A673 (cell line): Measurements from ENCODE around the gene MRPL12. TPM values are rescaled to one million over a fixed set of nuclear protein-coding genes. Genes with fewer than 3 reads are reported as not detected.

Experiments used
- BruUV-seq: library from RNA; stranded (reverse); fragments of 400-500 nt; replicated peaks from 2 replicates; lab custom pipeline; 2021; lab: Mats Ljungman, UMichigan
- CTCF ChIA-PET: fragments of 300-600 bp; sonication (Branson Sonifier 250); formaldehyde crosslinking; loops from one replicate; lab custom pipeline; 2022; ENCODE audit warnings: antibody characterized with exemption; lab: Charles Lee
- POLR2A ChIA-PET: fragments of 300-600 bp; sonication (Branson Sonifier 250); formaldehyde crosslinking; loops from one replicate; lab custom pipeline; 2022; ENCODE audit warnings: antibody characterized with exemption; ENCODE audit not compliant: low non-redundant PET; lab: Charles Lee
- DNase-seq: peaks from one replicate; pipeline ENCODE4 v3.0.0-alpha.2; 2015; ENCODE audit warnings: low spot score
- H3K27ac ChIP-seq: fragments of 200-600 bp; sonication (generic); 2 replicates; pipeline ENCODE4 v1.5.1; 2016; ENCODE audit warnings: mixed run types, low read depth, mild to moderate bottlenecking, mixed read lengths, antibody characterized with exemption, low read length; ENCODE audit not compliant: poor library complexity, severe bottlenecking
- H3K27me3 ChIP-seq: fragments of 200-600 bp; sonication (generic); replicated peaks from 2 replicates; pipeline ENCODE4 v1.6.1; 2017; ENCODE audit warnings: mixed run types, low read depth, mild to moderate bottlenecking, mixed read lengths, antibody characterized with exemption, low read length; ENCODE audit not compliant: insufficient read depth, poor library complexity
- H3K36me3 ChIP-seq: fragments of 200-600 bp; sonication (generic); 2 replicates; pipeline ENCODE4 v1.6.1; 2016; ENCODE audit warnings: mixed run types, mild to moderate bottlenecking, mixed read lengths, antibody characterized with exemption, low read length; ENCODE audit not compliant: insufficient read depth, poor library complexity, severe bottlenecking
- H3K4me1 ChIP-seq: fragments of 200-600 bp; sonication (generic); 2 replicates; pipeline ENCODE4 v1.6.1; 2017; ENCODE audit warnings: mixed run types, mild to moderate bottlenecking, mixed read lengths, antibody characterized with exemption, low read length; ENCODE audit not compliant: insufficient read depth, poor library complexity, severe bottlenecking
- H3K4me3 ChIP-seq: fragments of 200-600 bp; sonication (generic); 2 replicates; pipeline ENCODE4 v1.5.1; 2016; ENCODE audit warnings: low read depth, mixed run types, mild to moderate bottlenecking, mixed read lengths, low read length; ENCODE audit not compliant: poor library complexity, severe bottlenecking
- H3K9me3 ChIP-seq: fragments of 200-600 bp; sonication (generic); 2 replicates; pipeline ENCODE4 v1.6.1; 2016; ENCODE audit warnings: mixed run types, low read depth, mild to moderate bottlenecking, mixed read lengths, antibody characterized with exemption, low read length; ENCODE audit not compliant: poor library complexity, severe bottlenecking
- CTCF ChIP-seq: fragments of 300-800, 200-600 bp; sonication (generic); conservative IDR thresholded peaks from 2 replicates; pipeline ENCODE4 v1.5.1; 2017; ENCODE audit warnings: low read depth, mild to moderate bottlenecking, antibody characterized with exemption, low read length, moderate library complexity, mixed read lengths
- EZH2 ChIP-seq: fragments of 200-600 bp; sonication (generic); IDR thresholded peaks from 2 replicates; pipeline ENCODE4 v1.6.1; 2017; ENCODE audit warnings: borderline replicate concordance, low read depth, mild to moderate bottlenecking, mixed read lengths, antibody characterized with exemption, low read length; ENCODE audit not compliant: poor library complexity, severe bottlenecking
- intact Hi-C: fragments of 100-400 bp; cut with micrococcal nuclease; formaldehyde crosslinking; loops from one replicate; pipeline ENCODE4 v1.10.0; 2022; ENCODE audit not compliant: unreplicated experiment
- total RNA-seq: library from RNA; stranded (reverse); gene quantifications from 2 replicates; pipeline ENCODE4 v1.2.3, GENCODE V29; 2021

Gene MRPL12
- total RNA-seq, 1 experiment from 2014 or later: 186 TPM

GRCh38 chr17:81683584-81684441 is 19.4 kb upstream of the MRPL12 start, which contains the start of the genes ARL16 and HGS:
Gene ARL16, minus strand, starts transcription at chr17:81683797. Its CDS starts 44 bp downstream, at chr17:81683753.
Gene HGS, plus strand, starts transcription at chr17:81684011. Its CDS starts 56 bp downstream, at chr17:81684067.
- intact Hi-C loops: no loop called here
- POLR2A ChIA-PET: no interaction called here
- H3K4me1 ChIP-seq: peaks cover 25% of the 10 kb centered on the region
- no TSS peak for BruUV-seq
- peaks cover 32% of the 10 kb centered on the region for H3K36me3 ChIP-seq
- peak; percentile 100 for DNase-seq
- H3K4me3 ChIP-seq: peak within 1 kb of the TSS; percentile 93
- peak within 1 kb of the TSS; percentile 90 for H3K27ac ChIP-seq
- H3K9me3 ChIP-seq: no peaks in the 10 kb centered on the region
- CTCF ChIA-PET: interaction anchor here (0.7 to 1.0 kb wide), 2 partner anchors 10 to 280 kb away, joined by 3 to 5 read pairs; no protein-coding TSS in a partner anchor
- TF ChIP-seq EZH2: no peak
- TF ChIP-seq CTCF: no peak
- H3K27me3 ChIP-seq: no peaks in the 10 kb centered on the region

- TF ChIP-seq EZH2 (no peak), CTCF (no peak)
- CTCF ChIA-PET: no interaction called here
- Histone ChIP-seq H3K4me3 (peak overlapping the region; percentile 93), H3K27me3 (no peaks in the 10 kb centered on the region), H3K27ac (peak overlapping the region; percentile 90), H3K36me3 (peaks cover 36% of the 10 kb centered on the region), H3K4me1 (peaks cover 25% of the 10 kb centered on the region), H3K9me3 (no peaks in the 10 kb centered on the region)
- POLR2A ChIA-PET: no interaction called here
- intact Hi-C loops: no loop called here
- DNase-seq: peak; percentile 41
- BruUV-seq: TSS peak; percentile 71
Measured at GRCh38 chr17:81684442-81684911, 18.7 kb upstream of the MRPL12 start.

- no peak for TF ChIP-seq CTCF
- no peak for TF ChIP-seq EZH2
- ChIA-PET CTCF (no interaction called here), POLR2A (no interaction called here)
- no TSS peak for BruUV-seq
- intact Hi-C loops: no loop called here
- no peaks in the 10 kb centered on the region for H3K9me3 ChIP-seq
- H3K36me3 ChIP-seq: peaks cover 42% of the 10 kb centered on the region
- peak overlapping the region; percentile 93 for H3K4me3 ChIP-seq
- DNase-seq: peak; percentile 31
- peak overlapping the region; percentile 90 for H3K27ac ChIP-seq
- no peaks in the 10 kb centered on the region for H3K27me3 ChIP-seq
- H3K4me1 ChIP-seq: peaks cover 25% of the 10 kb centered on the region
Measured at GRCh38 chr17:81685108-81685507, 18.1 kb upstream of the MRPL12 start.
